H54 (cell line): Measurements from ENCODE around the gene C19orf25.

ENCODE experiments used
- DNase-seq: peaks from one replicate; pipeline ENCODE4 v3.0.0; 2011; ENCODE audit warnings: low spot score, mixed read lengths; ENCODE audit not compliant: insufficient read length
- FAIRE-seq: peaks from 3 replicates; lab custom pipeline; 2011; peaks lifted over from hg19 to GRCh38; lab: Jason Lieb, UNC
- POLR2A ChIP-seq: IDR thresholded peaks from 2 replicates; pipeline ENCODE4 v1.6.1; 2011; ENCODE audit warnings: low read depth, mild to moderate bottlenecking, low read length

Gene C19orf25

DNA sequence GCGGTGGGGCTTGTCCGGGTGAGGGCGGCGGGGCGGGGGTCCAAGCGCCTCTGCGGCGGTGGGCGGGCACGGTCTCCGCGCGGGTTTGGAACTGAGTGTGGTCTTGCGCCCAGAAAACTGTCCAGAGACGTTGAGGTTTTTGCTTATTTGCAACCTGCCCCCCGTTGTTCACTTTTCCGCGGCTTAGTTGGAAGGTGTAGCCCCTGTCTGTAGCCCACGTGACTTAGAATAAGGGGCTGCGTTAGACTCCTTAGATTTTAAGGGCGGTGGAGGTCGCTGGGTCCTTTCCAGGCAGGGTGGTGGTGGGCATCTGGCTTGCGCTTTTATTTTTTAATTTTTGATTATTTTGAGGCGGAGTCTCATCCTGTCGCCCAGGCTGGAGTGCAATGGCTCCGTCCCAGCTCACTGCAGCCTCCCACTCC lies 40.1 kb downstream of the C19orf25 start:
- TF ChIP-seq POLR2A, result no peak
- DNase-seq (no peak), FAIRE-seq (no peak)

DNA sequence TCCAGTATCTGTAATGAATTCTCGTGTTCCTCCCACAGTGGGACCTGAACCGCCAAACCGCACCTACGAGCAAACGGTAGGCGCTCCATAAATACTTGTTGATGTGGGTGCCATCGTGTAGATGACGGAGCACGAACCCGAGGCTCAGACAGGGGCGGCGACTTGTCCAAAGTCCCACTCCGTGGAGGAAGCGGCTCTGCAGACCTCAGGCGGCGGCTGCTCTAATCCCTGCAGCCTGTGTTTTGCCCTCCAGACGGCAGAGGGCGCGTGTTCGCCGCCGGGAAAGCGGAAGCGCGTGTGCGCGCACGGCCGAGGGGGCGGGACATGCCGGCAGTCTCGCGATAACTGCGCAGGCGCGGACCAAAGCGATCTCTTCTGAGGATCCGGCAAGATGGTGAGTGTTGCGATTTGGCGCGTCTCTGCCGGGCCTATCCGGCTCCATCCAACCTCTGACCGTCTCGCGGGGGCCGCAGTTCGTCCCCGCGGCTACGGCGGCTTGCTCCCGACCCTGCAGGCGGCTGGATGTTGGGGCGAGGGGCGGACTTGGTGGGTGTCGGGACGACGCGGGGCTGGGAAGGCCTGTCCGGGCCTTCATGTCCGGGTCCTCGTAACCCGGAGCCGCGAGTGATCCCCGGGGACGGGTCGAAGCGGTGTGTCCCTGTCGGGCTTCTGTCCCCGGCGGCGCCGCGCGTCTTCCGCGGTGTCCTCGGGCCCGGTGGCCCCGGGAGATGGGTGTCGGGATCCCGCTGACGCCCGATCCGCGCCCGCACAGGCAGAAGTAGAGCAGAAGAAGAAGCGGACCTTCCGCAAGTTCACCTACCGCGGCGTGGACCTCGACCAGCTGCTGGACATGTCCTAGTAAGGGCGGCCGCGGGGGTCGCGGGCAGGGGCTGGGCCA lies 40.7 kb downstream of the C19orf25 start, which contains the start of gene RPS15:
TSS of gene RPS15 (plus strand) at position 362 of the 898 bp plus-strand sequence. CDS start at position 392, 30 bp downstream.
- peak; percentile 94 for TF ChIP-seq POLR2A
- FAIRE-seq (no peak), DNase-seq (peak; percentile 88)

DNA sequence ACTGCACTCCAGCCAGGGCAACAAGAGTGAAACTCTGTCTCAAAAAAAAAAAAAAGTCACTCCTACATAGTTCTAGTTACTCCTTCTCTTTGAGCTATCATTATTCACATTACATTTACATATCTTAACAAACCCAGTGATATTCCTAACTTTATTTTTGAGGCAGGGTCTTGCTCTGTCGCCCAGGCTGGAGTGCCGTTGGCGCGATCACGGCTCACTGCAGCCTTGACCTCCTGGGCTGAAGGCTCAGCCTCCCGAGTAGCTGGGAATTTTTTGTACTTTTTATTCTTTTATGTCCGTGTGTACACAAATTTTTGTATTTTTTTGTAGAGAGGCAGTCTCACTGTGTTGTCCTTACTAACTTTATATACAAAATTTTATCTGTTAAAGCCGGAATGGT lies 41.4 kb downstream of the C19orf25 start:
- FAIRE-seq, result no peak

GRCh38 chr19:1435378-1435989 lies 43.5 kb downstream of the C19orf25 start:
- DNase-seq (no peak), FAIRE-seq (no peak)
- TF ChIP-seq POLR2A, result no peak

More for the DNA sequence above, 41.4 kb downstream of the C19orf25 start:
- no peak for DNase-seq
- no peak for TF ChIP-seq POLR2A

GRCh38 chr19:1434577-1435060 lies 44.4 kb downstream of the C19orf25 start:
- TF ChIP-seq POLR2A, result no peak
- FAIRE-seq (no peak), DNase-seq (no peak)

- no peak for TF ChIP-seq POLR2A
- DNase-seq (no peak), FAIRE-seq (no peak)
Measured at GRCh38 chr19:1434040-1434366, 45.0 kb downstream of the C19orf25 start.

- DNase-seq, result no peak
- TF ChIP-seq POLR2A, result no peak
- no peak for FAIRE-seq
Measured at GRCh38 chr19:1433119-1434039, 45.6 kb downstream of the C19orf25 start.

GRCh38 chr19:1432507-1432887 lies 46.5 kb downstream of the C19orf25 start:
- FAIRE-seq (no peak), DNase-seq (no peak)
- no peak for TF ChIP-seq POLR2A

DNA sequence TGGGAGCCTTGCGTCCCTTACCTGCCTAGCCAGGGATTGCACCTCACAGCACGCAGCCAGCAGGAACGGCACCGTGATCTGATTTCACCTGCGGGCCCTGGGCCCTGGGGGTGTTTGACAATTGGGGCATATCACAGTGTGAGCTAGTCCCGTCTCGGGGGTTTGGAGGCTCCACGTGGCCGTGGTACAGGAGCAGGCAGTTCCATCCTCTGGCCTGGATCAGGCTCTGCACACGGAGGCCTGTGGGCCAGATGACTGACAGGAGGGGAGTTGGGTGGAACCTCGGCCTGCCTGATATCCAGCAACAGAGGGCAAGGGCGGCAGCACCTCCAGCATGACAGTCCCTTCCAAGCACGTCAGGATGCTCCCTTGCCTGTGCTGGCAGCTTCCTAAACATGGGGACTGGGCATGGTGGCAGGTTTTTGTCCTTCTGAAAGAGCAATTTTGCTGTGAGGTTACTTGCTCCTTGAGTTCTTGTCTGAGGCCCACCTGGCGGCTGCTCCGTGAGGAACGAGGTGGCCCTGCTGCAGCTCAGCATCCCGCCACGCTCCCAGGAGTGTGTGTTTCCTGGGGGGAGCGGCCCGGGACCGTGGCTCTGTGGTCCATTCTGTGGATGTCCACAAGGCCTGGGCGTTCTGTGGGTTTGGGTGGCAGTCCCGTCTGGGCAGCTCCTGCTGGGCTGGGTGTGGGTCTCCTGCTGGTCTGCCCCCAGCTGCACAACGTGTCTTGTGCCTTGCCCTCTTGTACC lies 47.1 kb downstream of the C19orf25 start:
- DNase-seq (no peak), FAIRE-seq (no peak)
- TF ChIP-seq POLR2A, result no peak

GRCh38 chr19:1430246-1430645 lies 48.8 kb downstream of the C19orf25 start:
- no peak for TF ChIP-seq POLR2A
- FAIRE-seq, result no peak
- no peak for DNase-seq

- no peak for FAIRE-seq
- DNase-seq, result no peak
- no peak for TF ChIP-seq POLR2A
Measured at GRCh38 chr19:1429750-1430149, 49.3 kb downstream of the C19orf25 start.

- no peak for TF ChIP-seq POLR2A
- DNase-seq (no peak), FAIRE-seq (no peak)
Measured at GRCh38 chr19:1428738-1429391, 50.1 kb downstream of the C19orf25 start.
